Fibroblast of mammary gland (primary cell): ENCODE measurements around the gene PCK1.
A peak's percentile ranks its signal among the peaks of the same experiment; 100 is the strongest.

Experiments used
- DNase-seq: peaks from one replicate; pipeline ENCODE4 v3.0.0-alpha.2; 2010; ENCODE audit warnings: low read depth
- H3K4me3 ChIP-seq: 2 replicates; pipeline ENCODE4 v1.5.1; 2011; ENCODE audit warnings: low read depth, mild to moderate bottlenecking, low read length, moderate library complexity; ENCODE audit not compliant: control insufficient read depth
- TF ChIP-seq, protein P1 (sequence below): conservative IDR thresholded peaks from 2 replicates; pipeline ENCODE4 v1.5.1; 2011; ENCODE audit warnings: low read depth, low read length, inconsistent platforms; ENCODE audit not compliant: control insufficient read depth, insufficient read depth

The PCK1 gene

DNA sequence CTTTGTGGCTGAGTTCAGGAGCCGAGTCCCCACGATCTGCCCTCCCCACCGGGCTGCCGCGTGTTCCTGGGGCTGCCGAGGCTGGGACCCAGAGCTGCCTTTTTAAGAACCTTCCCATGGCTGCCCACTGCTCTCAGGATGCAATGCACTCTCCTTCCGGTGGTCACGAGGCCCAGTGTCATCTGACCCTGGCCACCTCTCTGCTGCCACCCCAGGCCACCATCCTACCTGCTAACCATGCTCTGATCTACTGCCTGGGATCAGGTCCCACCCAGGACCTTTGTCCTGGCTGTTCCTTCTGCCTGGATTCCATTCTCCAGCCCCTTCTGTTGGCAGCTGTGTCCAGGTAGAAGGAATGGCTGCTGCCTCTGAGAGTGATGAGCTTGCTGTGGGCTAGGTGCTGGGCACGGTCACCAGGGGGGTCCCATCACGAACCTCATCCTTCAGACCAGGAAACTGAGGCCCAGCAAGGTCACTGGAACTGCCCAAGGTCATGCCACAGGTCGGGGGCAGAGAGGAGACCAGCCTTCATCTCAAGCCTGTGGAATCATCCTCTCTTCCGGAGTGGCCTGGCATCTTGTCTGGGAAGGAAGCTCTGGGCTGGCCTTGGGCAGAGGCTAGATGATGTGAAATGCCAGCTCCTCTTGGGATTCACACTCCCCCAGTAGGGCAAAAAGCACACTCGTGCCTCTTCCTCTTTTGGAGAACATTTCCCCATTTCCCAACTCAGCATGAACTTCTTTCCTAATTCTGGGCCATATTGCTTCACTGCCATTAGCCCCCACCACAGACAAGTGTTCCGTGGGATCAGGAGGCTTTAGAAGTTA is 20.5 kb downstream of the PCK1 start:
- TF ChIP-seq, protein P1, sequence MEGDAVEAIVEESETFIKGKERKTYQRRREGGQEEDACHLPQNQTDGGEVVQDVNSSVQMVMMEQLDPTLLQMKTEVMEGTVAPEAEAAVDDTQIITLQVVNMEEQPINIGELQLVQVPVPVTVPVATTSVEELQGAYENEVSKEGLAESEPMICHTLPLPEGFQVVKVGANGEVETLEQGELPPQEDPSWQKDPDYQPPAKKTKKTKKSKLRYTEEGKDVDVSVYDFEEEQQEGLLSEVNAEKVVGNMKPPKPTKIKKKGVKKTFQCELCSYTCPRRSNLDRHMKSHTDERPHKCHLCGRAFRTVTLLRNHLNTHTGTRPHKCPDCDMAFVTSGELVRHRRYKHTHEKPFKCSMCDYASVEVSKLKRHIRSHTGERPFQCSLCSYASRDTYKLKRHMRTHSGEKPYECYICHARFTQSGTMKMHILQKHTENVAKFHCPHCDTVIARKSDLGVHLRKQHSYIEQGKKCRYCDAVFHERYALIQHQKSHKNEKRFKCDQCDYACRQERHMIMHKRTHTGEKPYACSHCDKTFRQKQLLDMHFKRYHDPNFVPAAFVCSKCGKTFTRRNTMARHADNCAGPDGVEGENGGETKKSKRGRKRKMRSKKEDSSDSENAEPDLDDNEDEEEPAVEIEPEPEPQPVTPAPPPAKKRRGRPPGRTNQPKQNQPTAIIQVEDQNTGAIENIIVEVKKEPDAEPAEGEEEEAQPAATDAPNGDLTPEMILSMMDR: no peak
- DNase-seq: no peak
- H3K4me3 ChIP-seq: no peak overlapping the region

DNA sequence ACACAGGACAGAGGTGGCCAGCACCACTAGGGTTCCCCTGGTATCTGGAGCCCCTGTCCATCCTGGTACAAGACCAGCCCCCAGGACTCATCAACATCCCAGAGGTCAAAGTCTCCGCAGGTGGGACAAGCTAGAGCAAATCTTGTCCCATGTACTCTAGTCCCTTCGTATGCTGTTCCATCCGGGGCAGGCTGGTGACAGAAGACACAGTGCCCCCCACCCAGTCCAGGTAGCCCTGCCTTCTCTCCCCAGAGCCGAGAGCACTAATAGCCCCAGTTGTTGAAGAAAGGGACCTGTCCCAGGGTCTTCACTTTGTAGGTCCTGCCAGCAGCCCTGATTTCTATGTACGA is 21.1 kb downstream of the PCK1 start:
- TF ChIP-seq, protein P1: no peak
- DNase-seq: no peak
- H3K4me3 ChIP-seq: no peak overlapping the region

DNA sequence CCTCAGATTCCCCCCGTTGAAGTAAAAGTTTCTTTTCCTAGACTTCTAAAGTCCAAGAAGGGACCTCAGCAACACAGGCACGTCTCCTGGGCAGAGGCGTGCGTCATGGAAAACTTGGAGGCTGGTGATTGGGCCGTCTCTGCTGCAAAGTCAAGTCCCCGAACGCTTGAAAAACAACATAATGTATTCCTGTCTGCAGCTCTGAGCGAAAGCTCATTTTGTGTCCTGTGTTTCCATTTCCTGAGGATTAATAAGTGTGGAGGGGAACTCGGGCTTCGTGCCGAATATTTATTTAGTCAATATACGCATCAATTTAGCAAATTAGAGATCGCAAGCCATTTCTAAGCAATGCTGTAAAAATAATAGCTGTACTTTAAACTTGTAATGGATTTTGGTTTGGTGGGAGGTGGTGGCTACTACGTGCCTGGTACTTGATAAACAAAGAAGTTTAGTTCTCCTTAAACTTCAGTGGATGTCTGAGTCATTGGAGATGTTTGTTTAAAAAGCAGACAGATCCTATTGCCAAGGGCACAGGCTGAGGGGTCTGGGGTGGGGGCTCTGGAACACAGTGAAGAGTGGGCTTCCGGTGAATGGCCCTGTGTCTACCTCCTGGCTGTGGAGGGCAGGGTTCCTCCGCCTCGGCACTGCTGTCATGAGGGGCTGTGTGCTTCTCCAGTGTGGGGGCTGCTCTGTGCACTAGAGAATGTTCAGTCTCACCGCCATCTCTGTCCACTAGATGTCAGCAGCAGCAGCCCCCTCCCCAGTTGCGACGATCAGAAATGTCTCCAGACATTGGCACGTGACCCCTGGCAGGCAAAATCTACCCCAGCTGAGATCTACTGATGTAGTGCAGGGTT is 21.8 kb downstream of the PCK1 start:
- TF ChIP-seq, protein P1: peak; percentile 14
- no peak overlapping the region for H3K4me3 ChIP-seq
- peak; percentile 6 for DNase-seq

DNA sequence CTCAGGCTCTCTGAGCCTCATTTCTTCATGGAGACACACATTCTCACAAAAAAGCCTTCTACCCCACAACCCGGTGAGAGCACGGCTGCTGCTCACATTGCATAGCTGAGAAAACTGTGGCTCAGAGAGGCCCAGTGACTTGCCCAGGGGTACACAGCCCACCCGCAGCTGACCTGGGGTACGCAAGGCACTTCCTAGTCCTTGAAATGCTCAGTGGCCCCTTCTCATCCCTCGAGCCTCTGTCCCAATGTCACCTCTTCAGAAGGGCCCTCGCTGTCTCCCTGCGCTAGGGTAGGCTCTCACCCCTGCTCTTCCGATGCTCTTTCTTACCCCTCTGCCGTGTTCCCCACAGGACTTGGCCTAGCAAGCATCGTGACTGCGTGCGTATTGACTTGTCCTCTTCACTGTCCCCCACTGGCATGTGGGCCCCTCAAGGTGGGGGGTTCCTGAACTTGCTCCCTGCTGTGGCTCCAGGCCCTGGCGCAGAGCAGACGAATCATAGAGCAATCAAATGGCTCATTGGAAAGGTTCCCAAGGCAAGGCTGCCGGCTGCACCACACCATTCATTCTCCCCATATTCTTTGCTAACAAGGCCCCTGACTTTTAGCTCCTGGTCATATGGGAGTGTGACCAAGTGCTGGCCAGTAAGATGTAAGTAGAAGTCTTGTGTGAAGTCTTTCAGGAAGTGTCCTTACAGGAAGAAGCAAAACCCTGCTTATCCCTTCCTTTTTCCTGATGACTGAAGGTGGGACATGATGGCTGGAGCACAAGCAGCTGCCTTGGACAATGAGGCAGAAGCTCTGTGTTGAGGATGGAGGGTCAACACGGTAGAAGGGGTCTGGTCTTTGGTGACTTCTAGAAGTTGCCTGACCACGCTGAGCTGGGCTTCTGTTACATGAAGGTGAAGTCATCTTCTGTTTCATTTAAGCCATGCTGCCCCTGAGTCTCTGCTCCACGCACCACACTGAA is 22.7 kb downstream of the PCK1 start:
- DNase-seq: no peak
- H3K4me3 ChIP-seq: no peak overlapping the region
- TF ChIP-seq, protein P1: no peak

- TF ChIP-seq, protein P1: no peak
- H3K4me3 ChIP-seq: no peak overlapping the region
- DNase-seq: no peak
These were observed 24.0 kb downstream of the PCK1 start for GRCh38 chr20:57584768-57585461.

DNA sequence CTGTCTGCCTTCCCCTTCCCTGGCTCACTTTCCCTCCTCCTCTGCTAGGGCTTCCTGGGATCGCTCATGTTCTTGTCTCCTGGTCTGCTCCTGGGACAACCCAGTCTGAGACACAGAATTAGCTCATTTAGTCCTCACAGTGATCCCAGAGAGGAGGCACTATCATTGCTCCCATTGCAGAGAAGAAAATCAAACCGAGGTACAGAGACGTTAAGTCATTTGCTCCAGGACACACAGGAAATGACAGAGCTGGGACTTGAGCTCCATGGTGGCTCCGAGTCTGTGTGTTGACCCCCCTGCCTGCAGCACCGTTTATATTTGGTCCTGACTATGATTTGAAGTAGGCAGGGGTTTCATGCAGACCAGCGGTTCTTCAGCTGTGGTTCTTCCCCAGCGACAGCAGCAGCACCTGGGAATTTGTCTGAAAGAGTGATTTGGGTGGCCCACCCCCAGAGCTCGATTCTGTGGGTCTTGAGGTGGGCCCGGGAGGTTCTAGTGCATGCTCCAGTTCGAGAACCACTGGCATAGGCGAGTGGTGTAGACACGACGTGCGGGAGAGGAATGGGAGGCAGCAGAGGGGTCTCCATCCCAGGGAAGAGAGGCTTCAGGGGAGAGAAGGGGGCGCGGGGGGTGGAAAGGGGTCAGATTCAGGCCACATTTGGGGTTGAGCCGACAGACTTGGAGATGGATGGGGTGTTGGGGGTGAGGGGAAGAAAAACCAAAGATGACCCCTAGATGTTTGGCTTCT is 24.7 kb downstream of the PCK1 start:
- DNase-seq: no peak
- TF ChIP-seq, protein P1: no peak
- H3K4me3 ChIP-seq: no peak overlapping the region
